Gastroesophageal sphincter (tissue), 4 donors: Measurements from ENCODE around the gene PGRMC2. TPM values are rescaled to one million over a fixed set of nuclear protein-coding genes. Genes with fewer than 3 reads are reported as not detected.

Source experiments
- total RNA-seq, 4 donors: library from RNA; depleted of rRNA; stranded (reverse); fragments of >200 nt; gene quantifications; one replicate each; pipeline ENCODE4 v1.1.0, GENCODE V29; 2016

PGRMC2 gene
- total RNA-seq, 4 donors from 2014 or later: 47.3 to 79.2 (median 64.7) TPM

Other genes starting within 250 kb of the PGRMC2 start
- gene LARP1B, start 226.5 kb downstream of the PGRMC2 start, total RNA-seq: 10 to 100 TPM; 18.5 to 33.2 (median 26.4) TPM